ENCODE results near the gene MPDZ.

MPDZ gene

GRCh38 chr9:13131416-13131815 lies 148.1 kb downstream of the MPDZ start:
- DNase-seq = no peak

GRCh38 chr9:13128266-13128860 lies 151.1 kb downstream of the MPDZ start:
- DNase-seq = no peak

- DNase-seq = no peak
Observed at GRCh38 chr9:13127131-13127530, 152.4 kb downstream of the MPDZ start.

GRCh38 chr9:13125261-13125660 lies 154.2 kb downstream of the MPDZ start:
- DNase-seq = no peak

- DNase-seq = no peak
Observed at GRCh38 chr9:13122756-13123369, 156.6 kb downstream of the MPDZ start.

GRCh38 chr9:13118313-13118712 lies 161.2 kb downstream of the MPDZ start:
- no peak for DNase-seq

- DNase-seq = no peak
Observed at GRCh38 chr9:13116292-13116691, 163.2 kb downstream of the MPDZ start.

GRCh38 chr9:13113751-13114150 lies 165.7 kb downstream of the MPDZ start:
- no peak for DNase-seq

GRCh38 chr9:13113216-13113615 lies 166.3 kb downstream of the MPDZ start:
- no peak for DNase-seq

- no peak for DNase-seq
Observed at GRCh38 chr9:13111778-13112177, 167.7 kb downstream of the MPDZ start.

- no peak for DNase-seq
Observed at GRCh38 chr9:13110766-13111417, 168.6 kb downstream of the MPDZ start.

- DNase-seq = no peak
Observed at GRCh38 chr9:13109781-13110180, 169.7 kb downstream of the MPDZ start.

- DNase-seq = no peak
Observed at GRCh38 chr9:13107008-13107407, 172.5 kb downstream of the MPDZ start.

GRCh38 chr9:13100914-13101572 lies 178.4 kb downstream of the MPDZ start:
- no peak for DNase-seq

- DNase-seq = no peak
Observed at GRCh38 chr9:13095056-13095455, 184.4 kb downstream of the MPDZ start.

- DNase-seq = no peak
Observed at GRCh38 chr9:13090628-13091027, 188.9 kb downstream of the MPDZ start.

- DNase-seq = no peak
Observed at GRCh38 chr9:13089666-13090065, 189.8 kb downstream of the MPDZ start.

- DNase-seq = no peak
Observed at GRCh38 chr9:13088720-13089427, 190.6 kb downstream of the MPDZ start.

GRCh38 chr9:13083963-13084528 lies 195.4 kb downstream of the MPDZ start:
- DNase-seq = no peak

GRCh38 chr9:13083366-13083765 lies 196.1 kb downstream of the MPDZ start:
- no peak for DNase-seq

GRCh38 chr9:13082796-13083195 lies 196.7 kb downstream of the MPDZ start:
- DNase-seq = no peak

GRCh38 chr9:13078164-13078563 lies 201.3 kb downstream of the MPDZ start:
- no peak for DNase-seq

- DNase-seq = no peak
Observed at GRCh38 chr9:13076616-13077015, 202.9 kb downstream of the MPDZ start.
